HG03159 (cell line): ENCODE data around the gene CEP120.
"Not testable (repeated sequence)": the region's sequence is repeated elsewhere in the genome, so short reads cannot be mapped to it uniquely, and the experiment has no call there.

ENCODE experiments used
- ATAC-seq: cut with Tn5 transposase; IDR thresholded peaks from one replicate; pipeline ENCODE4 v1.9.1; 2021; ENCODE audit warnings: mild to moderate bottlenecking, moderate library complexity; ENCODE audit not compliant: unreplicated experiment

The CEP120 gene

DNA sequence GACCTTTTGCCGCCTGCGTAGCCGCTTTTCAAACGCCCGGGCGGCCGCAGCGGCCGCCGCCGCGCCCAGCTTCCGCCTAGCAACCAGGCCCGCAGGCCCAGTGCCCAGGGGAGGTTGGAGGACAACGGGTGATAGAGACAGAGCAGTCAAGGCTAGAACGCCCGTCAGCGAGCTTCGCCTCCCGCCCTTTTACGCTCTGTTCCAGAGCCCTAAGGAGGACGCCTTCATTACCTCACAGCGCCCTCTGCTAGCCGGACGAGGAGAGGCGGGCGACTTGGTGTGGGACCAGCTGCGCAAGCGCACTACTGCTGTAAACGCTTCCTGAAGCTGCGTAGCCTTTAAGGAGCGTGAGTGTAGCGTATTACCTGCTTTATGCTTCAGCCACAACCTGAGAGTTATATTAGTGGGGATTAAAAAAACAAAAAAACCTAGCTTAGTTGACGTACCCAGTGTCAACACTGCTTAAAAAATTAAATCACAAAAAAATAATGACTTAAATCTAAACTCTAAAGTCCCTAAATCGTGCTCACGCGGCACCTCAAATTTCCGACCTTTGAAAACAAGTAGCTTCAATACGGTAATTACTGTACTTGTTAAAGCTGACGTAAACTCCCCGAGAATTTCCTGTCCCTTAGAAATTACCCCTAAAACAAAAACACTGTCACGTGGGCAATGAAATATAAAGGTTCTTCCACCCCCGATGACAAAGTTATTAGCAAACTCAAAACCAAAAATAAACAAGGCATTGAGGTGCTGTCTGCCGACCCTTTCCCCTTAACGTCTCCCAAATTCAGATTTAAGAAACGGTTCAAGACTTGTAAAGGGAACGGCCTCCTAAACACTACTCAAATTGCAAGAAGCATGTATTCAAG, at the start of gene CEP120:
TSS of gene CEP120 (minus strand) at position 126 of the 872 bp plus-strand sequence. CDS start 405 bp downstream, outside the sequence.
- ATAC-seq: peak; percentile 98

- ATAC-seq: no peak
Observed at GRCh38 chr5:123472150-123472924, 49.1 kb upstream of the CEP120 start.

DNA sequence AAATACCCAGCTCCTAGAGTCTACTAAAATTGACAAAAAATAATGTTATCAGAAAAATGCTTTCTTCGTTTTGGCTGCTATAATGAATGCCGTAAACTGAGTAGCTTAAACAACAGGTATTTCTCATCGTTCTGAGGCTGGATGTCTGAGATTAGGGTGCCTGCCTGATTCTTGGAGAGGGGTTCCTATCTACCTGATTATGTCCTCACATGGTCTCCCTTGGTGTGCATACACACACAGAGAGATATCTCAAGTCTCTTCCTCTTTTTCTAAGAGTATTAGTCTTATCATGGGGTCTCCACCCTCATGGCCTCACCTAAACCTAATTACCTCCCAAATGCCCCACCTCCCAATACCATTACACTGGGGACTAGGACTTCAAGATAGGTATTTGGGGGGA, 48.2 kb upstream of the CEP120 start:
- no peak for ATAC-seq

GRCh38 chr5:123466839-123467238, 43.6 kb upstream of the CEP120 start:
- not testable (repeated sequence) for ATAC-seq

- no peak for ATAC-seq
Observed at GRCh38 chr5:123460296-123460729, 37.1 kb upstream of the CEP120 start.

GRCh38 chr5:123458994-123459393, 35.8 kb upstream of the CEP120 start:
- not testable (repeated sequence) for ATAC-seq

DNA sequence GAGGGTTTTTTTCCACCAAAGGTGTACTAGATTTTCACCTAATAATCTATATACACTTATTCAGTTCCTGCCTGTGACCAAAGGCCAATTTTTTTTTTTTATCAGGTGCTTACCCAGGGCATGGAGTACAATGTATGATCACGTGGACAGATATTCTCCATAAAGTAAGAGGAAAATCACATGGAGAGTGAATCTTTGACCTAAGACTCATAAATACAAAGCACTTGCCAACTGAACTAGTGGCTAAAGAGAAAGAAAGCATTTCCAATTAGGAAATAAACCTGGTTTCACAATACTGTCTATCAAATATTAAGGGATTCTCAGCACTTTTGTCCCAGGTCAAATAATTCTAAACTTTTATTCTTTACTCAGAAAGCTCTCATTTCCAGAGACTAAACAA, 33.0 kb upstream of the CEP120 start:
- ATAC-seq: no peak

DNA sequence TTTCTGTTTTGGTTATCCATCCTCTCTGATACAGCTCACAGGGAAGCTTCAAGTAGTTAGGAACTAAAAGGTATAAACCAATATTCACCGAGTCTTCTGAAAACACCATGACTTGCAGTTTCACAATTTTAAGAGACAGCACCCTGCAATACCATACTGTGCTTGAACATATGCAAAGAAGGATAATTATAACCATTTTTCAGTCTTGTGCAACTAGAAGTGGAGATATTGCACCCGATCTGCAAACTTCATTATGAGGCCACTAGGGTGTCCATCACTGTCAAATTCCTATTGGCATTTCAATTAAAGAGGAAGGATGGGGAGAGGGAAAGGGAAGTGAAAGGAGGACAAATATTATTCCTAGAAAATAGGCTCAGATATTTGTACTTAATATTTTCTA, 32.4 kb upstream of the CEP120 start:
- ATAC-seq: peak; percentile 94

- ATAC-seq: peak; percentile 40
Observed at GRCh38 chr5:123455095-123455494, 31.9 kb upstream of the CEP120 start.

- ATAC-seq: no peak
Observed at GRCh38 chr5:123454259-123454911, 31.2 kb upstream of the CEP120 start.

- ATAC-seq: no peak
Observed at GRCh38 chr5:123452401-123452800, 29.2 kb upstream of the CEP120 start.

- no peak for ATAC-seq
Observed at GRCh38 chr5:123451047-123451446, 27.8 kb upstream of the CEP120 start.

- no peak for ATAC-seq
Observed at GRCh38 chr5:123450640-123451039, 27.4 kb upstream of the CEP120 start.

- no peak for ATAC-seq
Observed at GRCh38 chr5:123450114-123450513, 26.9 kb upstream of the CEP120 start.

DNA sequence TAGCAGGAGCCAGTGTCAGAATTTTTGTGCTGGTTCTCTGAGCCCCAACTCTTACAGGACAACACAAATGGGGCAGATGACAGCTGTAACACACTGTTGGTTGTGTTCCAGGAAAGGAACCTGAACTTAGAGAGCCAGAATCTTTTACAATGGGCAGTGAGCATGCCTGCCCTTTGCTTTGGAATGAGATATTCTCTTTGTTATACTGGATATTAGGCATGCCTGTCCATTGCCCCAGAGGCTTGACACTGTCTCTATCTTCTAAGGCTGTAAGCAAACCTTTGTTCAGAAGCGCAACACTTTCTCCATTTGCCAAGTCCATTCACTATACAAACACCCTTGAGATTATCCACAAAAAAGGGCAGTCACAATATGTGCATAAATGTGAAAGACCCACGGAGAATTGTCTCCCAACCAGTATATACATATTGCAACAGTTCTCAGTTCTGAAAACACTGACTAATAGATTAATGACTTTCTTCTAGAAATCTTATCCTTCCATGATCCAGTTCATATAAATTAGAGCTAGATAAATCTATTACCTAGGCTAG, 26.3 kb upstream of the CEP120 start:
- no peak for ATAC-seq

DNA sequence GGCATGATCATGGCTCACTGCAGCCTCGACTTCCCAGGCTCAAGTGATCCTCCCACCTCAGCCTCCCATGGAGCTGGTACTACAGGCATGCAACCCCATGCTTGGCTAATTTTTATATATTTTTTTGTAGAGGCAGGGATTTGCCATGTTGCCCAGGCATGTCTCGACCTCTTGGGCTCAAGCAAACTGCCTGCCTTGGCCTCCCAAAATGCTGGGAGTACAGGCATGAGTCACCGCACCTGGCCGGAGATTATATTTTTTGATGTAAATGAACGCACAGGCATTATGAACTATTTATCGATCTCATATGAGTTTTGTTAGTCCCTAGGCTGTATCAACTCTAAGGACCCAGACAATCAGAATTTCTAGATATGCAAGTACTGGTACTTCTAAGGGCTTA, 25.5 kb upstream of the CEP120 start:
- ATAC-seq: no peak

- peak; percentile 83 for ATAC-seq
Observed at GRCh38 chr5:123448017-123448617, 24.9 kb upstream of the CEP120 start.

DNA sequence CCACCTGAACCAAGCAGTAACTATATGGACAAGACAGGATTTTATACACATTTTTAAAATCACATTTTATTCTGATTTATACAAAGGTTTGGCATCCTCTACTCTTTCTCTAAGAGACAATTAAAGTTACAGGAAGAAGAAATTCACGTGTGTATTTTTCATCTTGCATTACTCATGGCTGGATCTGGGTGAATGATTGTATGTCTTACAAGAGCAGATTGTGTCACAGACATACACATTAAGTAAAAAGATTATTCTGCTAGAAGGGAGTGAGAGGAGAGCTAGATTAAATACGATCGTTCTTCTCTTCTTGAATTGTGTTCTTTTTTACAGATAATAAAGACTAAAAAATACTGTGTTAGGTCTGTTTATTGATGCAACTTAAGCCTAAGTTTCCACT, 20.8 kb upstream of the CEP120 start:
- no peak for ATAC-seq

- no peak for ATAC-seq
Observed at GRCh38 chr5:123441408-123441807, 18.2 kb upstream of the CEP120 start.

DNA sequence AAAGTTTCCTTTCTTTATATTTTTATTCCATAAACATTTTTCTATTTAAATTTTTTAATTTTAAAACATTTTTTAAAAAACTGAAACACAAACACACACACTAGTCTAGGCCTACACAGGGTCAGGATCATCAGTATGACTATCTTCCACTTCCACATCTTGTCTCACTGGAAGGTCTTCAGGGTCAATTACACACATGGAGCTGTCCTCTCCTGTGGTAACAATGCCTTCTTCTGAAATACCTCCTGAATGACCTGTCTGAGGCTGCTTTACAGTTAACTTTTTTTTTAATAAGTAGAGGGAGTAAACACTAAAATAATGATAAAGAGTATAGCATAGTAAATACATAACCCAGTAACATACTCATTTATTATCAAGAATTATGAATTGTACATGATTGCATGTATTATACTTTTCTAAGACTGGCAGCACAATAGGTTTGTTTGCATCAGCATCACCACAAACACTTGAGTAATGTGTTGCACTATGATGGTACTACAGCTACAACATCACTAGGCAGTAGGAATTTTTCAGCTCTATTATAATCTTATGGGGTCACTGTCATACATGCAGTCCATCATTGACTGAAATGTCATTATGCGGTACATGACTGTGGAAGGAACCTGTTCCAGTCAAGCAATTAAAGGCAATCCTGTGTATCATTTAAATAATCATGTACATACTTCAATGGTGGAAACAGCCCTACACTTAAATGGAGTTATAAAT, 17.4 kb upstream of the CEP120 start:
- ATAC-seq: no peak
